ENCODE results near the gene XRCC2.

DNA sequence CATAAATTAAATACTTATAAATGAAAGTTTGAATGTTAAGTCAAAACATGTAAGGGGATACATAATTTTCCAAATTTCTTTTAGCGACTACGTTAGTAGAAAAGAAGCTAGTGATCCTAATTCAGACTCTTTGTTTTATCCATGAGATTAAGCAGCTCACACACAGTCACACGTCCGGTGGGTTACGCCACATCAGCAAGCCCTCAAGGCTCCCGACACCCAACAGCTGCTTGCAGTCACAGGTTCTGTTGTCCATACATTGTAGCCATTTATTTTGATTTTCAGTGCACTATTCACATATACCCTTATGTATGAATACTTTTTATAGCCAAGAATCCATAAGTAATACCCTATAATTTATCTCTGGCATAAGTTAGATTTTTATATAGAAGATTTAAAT lies 39.5 kb downstream of the XRCC2 start:
- TF ChIP-seq, protein P1, sequence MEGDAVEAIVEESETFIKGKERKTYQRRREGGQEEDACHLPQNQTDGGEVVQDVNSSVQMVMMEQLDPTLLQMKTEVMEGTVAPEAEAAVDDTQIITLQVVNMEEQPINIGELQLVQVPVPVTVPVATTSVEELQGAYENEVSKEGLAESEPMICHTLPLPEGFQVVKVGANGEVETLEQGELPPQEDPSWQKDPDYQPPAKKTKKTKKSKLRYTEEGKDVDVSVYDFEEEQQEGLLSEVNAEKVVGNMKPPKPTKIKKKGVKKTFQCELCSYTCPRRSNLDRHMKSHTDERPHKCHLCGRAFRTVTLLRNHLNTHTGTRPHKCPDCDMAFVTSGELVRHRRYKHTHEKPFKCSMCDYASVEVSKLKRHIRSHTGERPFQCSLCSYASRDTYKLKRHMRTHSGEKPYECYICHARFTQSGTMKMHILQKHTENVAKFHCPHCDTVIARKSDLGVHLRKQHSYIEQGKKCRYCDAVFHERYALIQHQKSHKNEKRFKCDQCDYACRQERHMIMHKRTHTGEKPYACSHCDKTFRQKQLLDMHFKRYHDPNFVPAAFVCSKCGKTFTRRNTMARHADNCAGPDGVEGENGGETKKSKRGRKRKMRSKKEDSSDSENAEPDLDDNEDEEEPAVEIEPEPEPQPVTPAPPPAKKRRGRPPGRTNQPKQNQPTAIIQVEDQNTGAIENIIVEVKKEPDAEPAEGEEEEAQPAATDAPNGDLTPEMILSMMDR (IDR thresholded peaks at IDR 0.05): no peak
- no peak for TF ChIP-seq POLR2A (IDR thresholded peaks at IDR 0.05)
- TF ChIP-seq EP300 (IDR thresholded peaks at IDR 0.05): no peak
